CD1c-positive myeloid dendritic cell (primary cell): Measurements from ENCODE around the gene XIRP1.

ENCODE experiments used
- DNase-seq: peaks from one replicate; pipeline ENCODE4 v3.0.0-alpha.2; 2016; ENCODE audit errors: extremely low spot score

XIRP1 gene

DNA sequence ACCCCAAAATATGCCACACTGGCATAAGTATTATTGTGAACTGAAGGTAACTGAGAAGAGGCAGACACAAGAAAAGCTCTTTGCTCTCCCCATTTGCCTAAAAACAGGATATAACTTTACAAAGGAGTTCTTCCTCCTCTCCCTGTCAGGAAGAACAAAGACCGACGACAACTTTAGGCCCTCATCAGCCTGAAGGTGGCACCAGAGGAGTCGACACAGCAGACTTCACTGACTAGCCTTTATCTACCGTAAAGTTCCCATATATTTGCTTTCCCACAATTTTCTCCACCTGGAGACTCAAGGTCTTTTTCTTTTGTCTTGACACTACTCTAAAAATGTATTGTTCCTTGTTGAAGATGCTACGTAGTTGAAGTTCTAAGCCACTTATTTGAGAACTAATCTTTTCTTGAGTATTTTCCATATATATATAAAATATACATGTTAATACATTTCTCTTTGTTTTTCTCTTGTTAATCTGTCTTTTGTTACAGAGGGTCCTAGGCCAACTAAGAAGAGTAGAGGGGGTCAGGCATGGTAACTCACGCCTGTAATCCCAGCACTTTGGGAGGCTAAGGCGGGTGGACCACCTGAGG is 16.2 kb upstream of the XIRP1 start:
- peak; percentile 74 for DNase-seq

DNA sequence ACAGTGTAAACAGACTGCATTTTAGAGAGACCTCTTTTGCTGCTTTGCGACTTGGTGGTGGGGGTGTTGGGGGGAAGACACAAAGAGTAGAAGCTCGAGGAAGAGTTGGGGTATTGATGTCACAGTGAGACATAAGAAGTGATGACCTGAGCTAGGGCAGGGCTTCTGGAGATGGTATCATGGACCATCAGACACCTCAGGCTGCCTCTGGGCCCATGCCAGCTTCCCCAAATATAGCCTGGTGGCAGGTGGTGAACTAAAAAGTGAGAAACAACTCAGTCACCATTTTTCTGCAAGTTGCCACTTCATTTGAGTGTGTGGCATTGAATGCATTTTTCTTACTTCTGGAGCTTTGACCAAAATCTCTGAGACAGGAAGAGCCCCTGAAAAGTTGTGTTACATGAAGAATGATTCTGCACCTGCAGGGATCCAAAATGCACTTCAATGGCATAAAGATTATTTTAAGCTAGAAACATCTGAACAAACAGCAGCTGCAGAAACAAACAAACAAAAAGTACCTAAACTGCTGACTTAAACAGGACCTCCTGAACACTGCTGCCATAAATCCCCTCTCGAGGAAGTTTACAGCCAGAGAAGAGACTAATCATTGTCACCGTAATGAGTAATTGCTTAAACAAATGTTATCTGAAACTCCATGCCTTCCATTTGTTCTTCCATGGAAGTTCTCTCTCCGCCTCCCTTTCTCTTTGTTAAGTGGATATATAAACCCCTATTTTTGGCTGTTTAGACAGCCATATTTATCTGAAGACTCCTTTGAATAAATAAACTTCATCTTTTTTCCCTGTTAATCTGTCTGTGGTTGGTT is 15.2 kb upstream of the XIRP1 start:
- DNase-seq: no peak

DNA sequence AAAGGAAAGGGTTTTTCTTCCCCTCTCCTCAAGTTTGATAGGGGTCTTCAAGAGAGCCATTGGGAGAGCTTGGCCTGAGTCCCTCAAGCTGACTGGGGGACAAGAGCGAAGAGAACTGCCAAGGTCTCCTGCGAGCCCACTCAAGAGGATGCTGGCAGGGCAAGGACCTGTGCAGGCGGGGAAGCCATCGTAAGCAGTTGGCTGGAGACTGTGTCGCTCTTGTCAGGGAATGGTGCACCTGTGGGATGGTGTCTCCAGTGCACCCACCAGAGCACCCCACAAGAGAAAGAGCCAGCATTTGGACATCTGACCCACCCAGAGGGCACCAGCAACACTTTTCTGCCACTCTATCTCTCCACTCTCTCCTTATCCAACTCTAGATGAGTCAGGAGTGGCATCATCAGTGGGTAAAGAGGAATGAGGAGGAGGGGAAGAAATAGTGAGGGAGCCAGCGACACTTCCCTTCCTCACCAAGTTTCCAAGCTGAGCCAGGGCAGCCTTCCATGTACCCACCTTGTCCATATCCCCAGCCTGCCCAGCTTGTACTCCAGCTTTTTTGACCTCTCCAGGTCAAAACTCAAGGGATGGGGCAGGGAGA is 13.6 kb upstream of the XIRP1 start:
- no peak for DNase-seq

GRCh38 chr3:39205131-39205530 is 12.7 kb upstream of the XIRP1 start:
- DNase-seq: no peak

- no peak for DNase-seq
Observed at GRCh38 chr3:39203860-39204259, 11.5 kb upstream of the XIRP1 start.

DNA sequence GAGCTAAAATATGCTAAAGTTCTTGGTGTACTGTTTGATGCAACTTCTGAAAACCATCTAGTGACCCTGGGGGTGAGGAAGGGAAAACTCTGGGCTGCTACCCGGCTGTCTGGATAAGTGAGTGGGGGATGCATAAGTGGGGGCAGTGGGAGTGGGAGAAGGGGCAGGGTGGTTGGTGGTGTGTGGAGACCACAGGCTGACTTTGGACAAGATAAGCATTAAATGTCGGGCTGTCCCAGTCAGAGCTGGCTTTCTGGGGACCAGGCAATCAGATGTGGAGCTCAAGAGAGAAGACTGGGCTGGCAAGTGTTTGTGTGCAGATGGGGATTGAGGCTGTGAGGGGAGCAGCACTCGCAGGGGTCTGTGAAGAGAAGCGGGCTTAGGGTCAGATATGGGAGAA is 11.0 kb upstream of the XIRP1 start:
- DNase-seq: no peak

GRCh38 chr3:39202094-39202493 is 9.7 kb upstream of the XIRP1 start:
- no peak for DNase-seq

- DNase-seq: no peak
Observed at GRCh38 chr3:39196671-39197356, 4.4 kb upstream of the XIRP1 start.

DNA sequence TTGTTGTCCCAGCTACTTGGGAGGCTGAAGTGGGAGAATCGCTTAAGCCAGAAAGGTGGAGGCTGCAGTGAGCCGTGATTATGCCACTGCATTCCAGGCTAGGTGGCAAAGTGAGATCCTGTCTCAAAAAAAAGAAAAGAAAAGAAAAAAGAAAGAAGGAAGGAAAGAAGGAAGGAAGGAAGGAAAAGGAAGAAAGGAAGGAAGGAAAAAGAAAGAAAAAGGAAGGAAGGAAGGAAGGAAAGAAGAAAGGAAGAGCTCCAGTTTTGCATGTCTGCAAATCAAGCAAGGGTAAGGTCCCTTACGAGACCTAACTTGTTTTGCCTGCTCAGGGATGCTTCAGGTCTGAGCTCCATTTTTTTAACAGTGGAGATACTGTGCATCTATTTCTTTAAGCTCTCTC is 3.6 kb upstream of the XIRP1 start:
- no peak for DNase-seq

- no peak for DNase-seq
Observed at GRCh38 chr3:39193391-39193790, 996 bp upstream of the XIRP1 start.

DNA sequence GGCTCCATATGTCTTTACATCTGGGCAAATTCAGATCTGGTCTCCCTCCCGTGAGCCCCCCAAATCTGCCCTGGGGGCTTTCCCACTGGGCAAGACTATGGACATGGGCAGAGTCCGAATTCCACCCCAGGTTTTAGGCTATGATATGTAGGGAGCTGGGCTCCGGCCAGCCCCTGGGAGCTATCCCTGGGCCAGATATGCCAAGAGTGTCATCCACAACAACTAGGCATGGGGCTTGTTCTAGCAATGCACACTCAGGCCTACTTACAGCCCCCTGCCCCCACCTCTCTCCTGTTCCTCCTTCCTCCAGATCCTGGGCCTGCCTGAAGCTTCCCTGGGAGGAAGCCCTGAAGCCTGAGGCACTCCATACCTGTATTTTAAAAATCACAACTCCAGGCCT is 622 bp downstream of the XIRP1 start:
- no peak for DNase-seq

GRCh38 chr3:39191111-39191510 is 1.3 kb downstream of the XIRP1 start:
- no peak for DNase-seq

GRCh38 chr3:39190281-39191025 is 1.9 kb downstream of the XIRP1 start:
- no peak for DNase-seq

DNA sequence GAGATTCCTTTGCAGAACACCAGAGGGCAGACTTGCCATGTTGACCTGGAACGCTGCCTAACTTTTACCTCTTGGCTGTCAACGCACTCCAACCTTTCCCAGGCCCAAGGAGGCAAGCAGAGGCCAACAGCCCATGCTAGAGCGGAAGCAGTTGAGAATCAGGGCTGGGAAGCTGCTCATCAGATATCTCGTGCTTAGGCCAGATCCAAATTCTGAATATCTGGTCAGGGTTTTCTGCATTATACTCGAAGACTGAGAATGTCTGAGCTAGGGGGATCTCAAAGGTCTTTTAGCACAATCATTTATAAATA is 2.5 kb downstream of the XIRP1 start:
- DNase-seq: peak; percentile 79

DNA sequence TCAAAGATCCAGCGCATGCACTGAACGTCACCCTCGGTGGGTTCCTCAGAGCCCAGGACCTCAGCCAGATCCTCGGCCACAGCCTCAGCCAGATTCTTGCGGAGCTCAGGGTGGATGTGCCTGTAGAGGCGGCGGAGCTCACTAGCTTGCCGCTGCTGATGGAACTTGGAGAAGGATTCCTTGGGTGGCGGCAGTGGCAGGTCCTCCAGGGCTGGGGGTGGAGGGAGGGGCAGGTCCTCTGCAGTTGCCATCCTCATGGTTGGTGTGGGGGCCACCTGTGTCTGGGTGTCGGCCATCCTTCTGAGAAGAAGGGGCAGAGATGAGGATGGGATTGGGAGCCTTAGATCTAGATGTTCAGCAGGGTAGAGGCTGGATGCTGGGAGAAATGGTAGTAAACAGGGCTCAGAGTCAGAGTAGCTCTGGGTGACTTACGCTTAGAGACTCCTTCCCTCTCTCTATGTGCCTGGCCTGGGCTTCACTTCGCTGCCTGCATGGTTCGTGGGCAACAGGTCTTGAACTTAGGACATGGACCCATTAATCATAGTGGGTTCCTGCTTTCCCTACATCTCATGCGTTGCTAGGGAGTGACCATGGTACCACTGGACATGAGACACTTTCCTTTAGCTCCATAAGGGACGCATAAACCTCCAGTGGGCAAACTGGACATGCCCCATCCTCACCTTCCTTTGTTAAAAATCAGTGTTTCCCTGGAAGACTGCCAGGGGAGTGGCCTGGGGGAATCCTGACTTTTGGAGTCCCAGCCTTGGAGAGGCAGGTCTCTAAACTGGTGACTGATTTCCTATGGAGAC is 3.0 kb downstream of the XIRP1 start:
- DNase-seq: no peak

- DNase-seq: no peak
Observed at GRCh38 chr3:39188271-39189149, 3.9 kb downstream of the XIRP1 start.

- DNase-seq: no peak
Observed at GRCh38 chr3:39187372-39188155, 4.8 kb downstream of the XIRP1 start.

DNA sequence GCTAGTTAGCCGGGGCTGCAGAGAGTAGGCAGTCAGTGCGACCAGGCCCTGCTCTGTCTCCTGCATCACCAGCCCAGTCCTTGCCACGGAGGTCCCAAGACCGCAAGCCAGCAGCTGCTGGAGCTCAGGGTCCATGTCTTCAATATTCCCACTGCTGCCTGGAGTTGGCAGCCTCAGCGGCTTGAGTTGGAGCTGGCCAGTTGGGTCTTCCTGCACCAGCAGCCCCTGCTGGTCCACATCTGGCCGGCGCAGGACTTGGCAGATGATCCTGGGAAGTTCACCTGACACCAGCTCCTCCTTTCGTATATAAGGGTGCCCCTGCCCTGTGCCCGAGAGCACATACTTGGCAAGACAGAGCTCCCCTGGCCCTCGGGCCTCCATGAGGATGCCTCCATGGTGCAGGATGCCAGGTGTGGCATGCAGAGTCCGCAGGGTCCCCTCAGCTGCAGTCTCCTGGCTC is 5.7 kb downstream of the XIRP1 start:
- no peak for DNase-seq

- no peak for DNase-seq
Observed at GRCh38 chr3:39185959-39186691, 6.3 kb downstream of the XIRP1 start.
